GM19351 (cell line): Measurements from ENCODE around the gene IER5L.
"Not testable (repeated sequence)": the region's sequence is repeated elsewhere in the genome, so short reads cannot be mapped to it uniquely, and the experiment has no call there.

ENCODE experiments used
- ATAC-seq: cut with Tn5 transposase; IDR thresholded peaks from one replicate; pipeline ENCODE4 v1.9.1; 2021; ENCODE audit warnings: mild to moderate bottlenecking, moderate library complexity; ENCODE audit not compliant: unreplicated experiment

Gene IER5L

GRCh38 chr9:129141066-129142041, 36.7 kb downstream of the IER5L start:
- no peak for ATAC-seq

- peak; percentile 11 for ATAC-seq
These were observed 37.5 kb downstream of the IER5L start for GRCh38 chr9:129140397-129141065.

DNA sequence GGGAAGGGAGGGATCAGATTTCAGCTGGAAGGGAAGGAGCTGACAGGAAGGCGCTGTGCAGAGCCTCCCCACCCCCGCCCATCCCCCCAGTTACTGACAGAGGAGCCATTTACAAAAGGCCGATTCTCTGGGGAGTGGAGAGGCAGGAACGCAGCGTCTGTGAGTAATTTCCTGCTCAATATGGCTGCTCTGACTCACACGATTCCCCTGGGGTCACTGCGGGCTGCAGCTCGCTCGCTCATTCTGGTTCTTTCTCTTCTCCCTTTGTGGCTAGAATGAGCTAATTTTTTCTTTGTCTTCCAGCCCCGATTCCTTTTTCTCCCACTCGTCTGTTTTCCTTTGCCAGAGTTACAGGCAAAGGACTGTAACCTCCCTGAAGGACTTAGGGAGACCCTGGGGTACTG, 38.1 kb downstream of the IER5L start:
- ATAC-seq = peak; percentile 63

DNA sequence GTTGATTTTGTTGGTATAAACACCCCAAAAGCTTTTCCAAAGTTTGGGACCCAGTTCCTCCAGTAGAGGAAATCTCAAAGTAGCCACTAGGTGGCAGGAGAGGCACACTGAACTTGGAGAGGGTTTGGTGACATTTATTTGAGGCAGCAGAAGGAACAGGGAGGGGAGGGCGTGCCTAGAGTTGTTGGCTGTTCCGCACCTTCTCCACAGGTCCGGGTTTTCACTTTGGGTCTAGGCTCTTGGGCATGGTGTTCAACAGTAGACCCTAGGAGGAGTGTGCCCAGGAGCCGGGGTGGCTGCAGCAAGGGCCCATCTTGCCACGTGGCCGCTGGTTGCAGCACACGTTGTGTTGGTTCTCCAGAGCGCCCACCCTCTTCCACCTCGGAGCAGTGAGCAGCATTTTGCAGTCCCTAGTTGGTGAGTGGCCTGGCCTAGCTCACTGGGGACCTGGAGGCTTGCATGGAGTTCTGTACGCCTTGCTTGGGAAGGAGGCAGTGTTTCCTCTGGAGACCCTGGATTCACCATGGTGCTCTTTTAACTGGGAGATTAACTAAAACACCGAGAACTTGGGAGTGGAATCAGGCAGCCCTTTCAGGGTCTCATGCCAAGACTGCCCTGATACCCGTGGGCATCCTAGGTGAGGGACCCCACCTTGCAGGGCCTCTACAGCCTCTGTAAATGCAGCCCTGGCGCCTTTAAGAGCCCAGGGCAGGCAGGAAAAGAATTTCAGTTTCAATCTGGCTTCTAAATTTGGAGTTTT, 38.6 kb downstream of the IER5L start:
- no peak for ATAC-seq

- no peak for ATAC-seq
These were observed 39.4 kb downstream of the IER5L start for GRCh38 chr9:129138476-129139232.

- ATAC-seq = no peak
These were observed 40.0 kb downstream of the IER5L start for GRCh38 chr9:129138144-129138462.

DNA sequence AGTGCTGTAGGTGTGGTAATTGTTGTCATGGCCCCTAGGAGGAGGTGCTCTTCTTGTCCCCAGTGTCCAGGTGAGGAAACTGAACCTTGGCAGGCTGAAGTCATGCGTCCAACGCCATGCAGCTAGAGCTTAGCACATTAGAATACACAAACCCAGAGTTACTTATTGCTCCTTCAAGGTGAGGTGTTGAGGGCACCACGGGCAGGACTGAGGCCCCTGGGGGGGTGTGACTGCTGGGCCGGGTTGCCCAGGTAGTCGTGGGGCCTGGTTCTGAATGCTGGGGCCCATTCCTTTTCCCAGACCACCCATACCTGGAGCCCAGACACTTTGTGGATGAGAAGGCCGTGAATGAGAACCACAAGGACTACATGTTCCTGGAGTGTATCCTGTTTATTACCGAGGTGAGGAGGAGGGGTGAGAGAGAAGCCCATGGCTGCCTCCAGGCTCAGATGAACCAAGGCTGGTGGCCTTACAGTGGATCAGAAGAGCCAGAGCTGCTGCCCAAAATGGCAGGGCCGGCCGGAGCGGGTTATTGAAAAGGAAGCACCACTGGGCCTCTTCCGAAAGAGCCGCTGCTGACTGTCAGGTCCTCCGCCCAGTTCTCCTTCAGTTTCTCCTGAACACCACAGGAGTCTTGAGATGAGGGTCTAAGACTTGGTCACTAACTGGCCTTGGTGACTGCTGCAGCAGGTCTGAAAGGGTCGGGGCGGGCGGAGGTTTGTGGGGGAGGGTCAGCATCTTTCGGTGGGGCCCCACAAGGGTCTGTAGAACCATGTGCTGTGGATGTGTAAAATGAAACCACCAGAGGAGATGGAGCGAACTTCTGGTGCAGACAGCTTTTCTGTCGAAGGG, 40.5 kb downstream of the IER5L start:
- no peak for ATAC-seq

DNA sequence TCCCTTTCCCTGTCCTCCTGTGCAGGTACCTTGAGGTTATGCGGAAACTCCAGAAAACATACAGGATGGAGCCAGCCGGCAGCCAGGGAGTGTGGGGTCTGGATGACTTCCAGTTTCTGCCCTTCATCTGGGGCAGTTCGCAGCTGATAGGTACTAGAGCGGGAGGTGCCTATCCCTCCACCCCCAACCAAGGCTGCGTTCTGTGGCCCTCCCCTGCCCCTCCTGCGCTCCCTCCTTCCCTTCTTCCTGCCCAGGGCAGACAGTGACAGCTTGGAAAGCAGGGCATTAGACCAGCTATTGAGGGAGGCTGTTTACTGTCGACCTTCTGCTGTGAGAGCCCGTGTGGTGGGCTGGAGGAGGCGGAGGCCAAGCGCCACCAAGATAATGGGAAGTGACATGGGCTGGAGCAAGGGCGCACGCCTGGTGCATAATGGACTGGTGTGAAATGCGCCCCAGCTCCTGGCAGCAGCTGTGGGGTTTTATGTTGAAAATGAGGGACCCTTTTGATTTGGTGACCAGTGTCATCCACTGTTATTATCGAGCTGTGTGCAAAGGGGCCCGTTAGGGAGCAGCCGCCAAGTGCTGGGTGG, 41.5 kb downstream of the IER5L start:
- no peak for ATAC-seq

GRCh38 chr9:129135476-129135875, 42.6 kb downstream of the IER5L start:
- no peak for ATAC-seq

DNA sequence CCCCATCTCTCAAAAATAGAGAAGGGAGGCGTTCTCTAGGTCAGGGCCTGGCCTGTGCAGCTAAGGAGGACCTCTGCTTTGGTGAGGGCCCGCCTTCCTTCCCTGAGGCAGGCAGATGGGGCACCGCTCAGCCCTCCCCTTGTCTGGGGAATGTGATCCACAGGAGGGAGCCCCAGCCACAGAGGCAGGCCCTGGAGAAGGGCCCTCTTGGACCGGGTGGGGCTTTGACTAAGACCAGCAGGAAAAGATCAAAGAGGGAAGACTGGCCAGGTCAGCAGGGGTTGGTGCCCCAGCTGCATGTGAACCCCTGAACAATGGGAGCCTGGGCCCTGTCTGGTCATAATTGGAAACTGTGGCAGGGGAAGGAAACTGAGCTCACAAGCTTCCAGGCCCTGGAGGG, 45.0 kb downstream of the IER5L start:
- ATAC-seq = no peak

GRCh38 chr9:129131300-129132145, 46.5 kb downstream of the IER5L start:
- no peak for ATAC-seq

DNA sequence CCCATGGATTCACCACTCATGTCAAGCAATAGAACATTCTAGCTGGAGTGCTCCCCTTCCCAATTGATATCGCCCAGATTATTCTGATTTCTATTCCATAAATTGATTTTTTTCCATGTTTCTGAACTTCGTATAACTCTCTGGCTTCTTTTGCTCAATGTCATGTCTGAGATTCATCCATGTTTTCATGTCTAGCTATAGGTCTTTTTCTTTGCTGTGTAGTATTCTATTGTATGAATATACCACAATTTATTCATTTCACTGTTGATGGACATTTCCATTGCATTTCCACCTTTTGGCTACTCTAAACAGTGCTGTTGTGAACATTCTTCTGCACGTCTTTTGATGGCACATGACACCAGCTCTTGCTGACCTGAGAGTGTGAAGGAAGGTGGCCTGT, 47.3 kb downstream of the IER5L start:
- no peak for ATAC-seq

- not testable (repeated sequence) for ATAC-seq
These were observed 47.8 kb downstream of the IER5L start for GRCh38 chr9:129130271-129130670.

DNA sequence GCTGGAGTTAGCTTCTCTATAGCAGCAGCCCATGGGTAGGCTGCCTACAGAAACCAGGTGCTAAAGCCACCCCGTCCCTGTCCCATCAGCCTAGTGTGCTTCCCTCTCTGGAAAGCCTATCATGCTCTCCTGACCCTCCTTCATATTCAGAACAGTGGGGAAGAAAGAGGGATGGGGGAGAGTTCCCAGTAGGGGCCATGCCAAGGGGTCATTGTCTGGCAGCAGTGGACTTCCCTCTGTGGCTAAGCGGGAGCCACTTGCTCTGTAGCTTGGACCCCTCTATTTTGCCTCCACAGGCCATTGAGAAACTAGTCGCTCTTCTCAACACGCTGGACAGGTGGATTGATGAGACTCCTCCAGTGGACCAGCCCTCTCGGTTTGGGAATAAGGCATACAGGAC, 49.4 kb downstream of the IER5L start:
- ATAC-seq = no peak

DNA sequence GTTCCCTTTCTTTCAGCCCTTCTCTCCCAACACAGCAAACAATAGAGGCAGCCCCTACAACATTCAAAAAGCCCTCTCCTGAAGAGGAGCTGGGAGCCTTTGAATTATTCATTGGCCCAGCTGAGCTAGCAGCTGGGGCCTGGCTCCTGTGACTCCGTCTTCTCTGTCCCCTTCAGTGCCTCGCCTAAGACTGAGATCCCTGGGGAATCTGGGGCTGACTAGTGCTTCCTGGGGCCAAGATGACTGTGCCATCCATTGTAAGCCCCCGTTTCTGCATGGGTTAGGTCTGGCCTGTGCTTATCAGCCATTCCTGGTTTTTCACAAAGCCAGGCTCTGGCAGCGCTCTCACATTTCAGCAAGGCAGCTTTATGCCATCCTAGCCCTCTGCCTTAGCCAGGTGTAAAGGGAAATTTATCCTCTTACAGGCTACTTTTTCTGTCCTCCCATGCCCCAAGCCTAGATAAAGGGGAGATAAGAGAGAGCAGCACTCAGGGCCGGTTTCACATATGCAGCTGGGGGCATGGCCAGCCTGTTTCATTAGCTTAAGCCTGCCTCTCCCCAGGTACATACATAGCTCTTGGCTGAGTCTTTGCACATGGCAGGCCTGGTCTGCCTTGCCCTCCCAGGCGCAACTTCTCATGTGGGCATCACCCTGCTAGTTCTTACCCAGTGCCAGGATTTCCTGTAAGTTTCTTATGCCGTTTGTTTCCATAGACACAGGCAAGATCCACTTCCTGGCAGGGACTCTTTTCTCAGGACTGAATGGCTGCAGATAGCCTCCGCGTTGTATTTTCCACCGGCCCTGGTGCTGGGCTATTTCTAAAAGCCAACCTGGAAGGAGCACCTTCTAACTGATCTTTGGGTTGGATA, 51.1 kb downstream of the IER5L start:
- no peak for ATAC-seq
